Gastroesophageal sphincter (tissue), 3 donors: ENCODE data around the gene PARG.

ENCODE experiments used
- EP300 ChIP-seq: sonication (generic); formaldehyde crosslinking; IDR thresholded peaks from one replicate; pipeline ENCODE4 v1.6.1; 2017; ENCODE audit warnings: antibody characterized with exemption, mild to moderate bottlenecking
- POLR2AphosphoS5 ChIP-seq: sonication (generic); formaldehyde crosslinking; IDR thresholded peaks from one replicate; pipeline ENCODE4 v1.6.1; 2017; ENCODE audit warnings: antibody characterized with exemption
- TF ChIP-seq, protein P1 (sequence below), 4 experiments: fragments of 200-600 bp in 2 of 4; fragments of 450-650 bp in 2 of 4; sonication (generic) in 1 of 4; IDR thresholded peaks; one replicate each; pipeline ENCODE4 v1.5.1; 2017 to 2019; ENCODE audit warnings: antibody characterized with exemption in 4 of 4, mild to moderate bottlenecking in 2 of 4, moderate library complexity in 2 of 4

- TF ChIP-seq, protein P1, sequence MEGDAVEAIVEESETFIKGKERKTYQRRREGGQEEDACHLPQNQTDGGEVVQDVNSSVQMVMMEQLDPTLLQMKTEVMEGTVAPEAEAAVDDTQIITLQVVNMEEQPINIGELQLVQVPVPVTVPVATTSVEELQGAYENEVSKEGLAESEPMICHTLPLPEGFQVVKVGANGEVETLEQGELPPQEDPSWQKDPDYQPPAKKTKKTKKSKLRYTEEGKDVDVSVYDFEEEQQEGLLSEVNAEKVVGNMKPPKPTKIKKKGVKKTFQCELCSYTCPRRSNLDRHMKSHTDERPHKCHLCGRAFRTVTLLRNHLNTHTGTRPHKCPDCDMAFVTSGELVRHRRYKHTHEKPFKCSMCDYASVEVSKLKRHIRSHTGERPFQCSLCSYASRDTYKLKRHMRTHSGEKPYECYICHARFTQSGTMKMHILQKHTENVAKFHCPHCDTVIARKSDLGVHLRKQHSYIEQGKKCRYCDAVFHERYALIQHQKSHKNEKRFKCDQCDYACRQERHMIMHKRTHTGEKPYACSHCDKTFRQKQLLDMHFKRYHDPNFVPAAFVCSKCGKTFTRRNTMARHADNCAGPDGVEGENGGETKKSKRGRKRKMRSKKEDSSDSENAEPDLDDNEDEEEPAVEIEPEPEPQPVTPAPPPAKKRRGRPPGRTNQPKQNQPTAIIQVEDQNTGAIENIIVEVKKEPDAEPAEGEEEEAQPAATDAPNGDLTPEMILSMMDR (IDR thresholded peaks at IDR 0.05): no peak
- TF ChIP-seq EP300: no peak
- TF ChIP-seq POLR2AphosphoS5: no peak
Measured at GRCh38 chr10:49791100-49791499, 150.7 kb downstream of the PARG start.
